GM12878 (cell line): ENCODE data around the gene IFIT2. TPM values are rescaled to one million over a fixed set of nuclear protein-coding genes. Genes with fewer than 3 reads are reported as not detected.

Source experiments
- FOS ChIP-seq: IDR thresholded peaks from 3 replicates; pipeline ENCODE4 v1.6.1; 2011; ENCODE audit warnings: borderline replicate concordance; ENCODE audit not compliant: insufficient read length; ENCODE audit errors: extremely low read depth
- JUNB ChIP-seq: IDR thresholded peaks from 2 replicates; pipeline ENCODE4 v1.6.1; 2016; ENCODE audit warnings: antibody characterized with exemption, mild to moderate bottlenecking
- NFXL1 ChIP-seq: fragments of 450-650 bp; IDR thresholded peaks from 2 replicates; pipeline ENCODE4 v1.6.1; 2017; ENCODE audit warnings: antibody characterized with exemption, mild to moderate bottlenecking, borderline replicate concordance
- NR2F1 ChIP-seq: fragments of 450-650 bp; conservative IDR thresholded peaks from 2 replicates; pipeline ENCODE4 v1.6.1; 2017; ENCODE audit warnings: mild to moderate bottlenecking
- POLR2AphosphoS2 ChIP-seq: IDR thresholded peaks from 2 replicates; pipeline ENCODE4 v1.6.1; 2011; ENCODE audit warnings: low read depth, mild to moderate bottlenecking, low read length, improper control_type of control experiment, moderate library complexity
- RFX5 ChIP-seq: IDR thresholded peaks from 2 replicates; pipeline ENCODE4 v1.6.1; 2011; ENCODE audit warnings: low read depth, low read length, improper control_type of control experiment
- SMAD1 ChIP-seq: fragments of 450-650 bp; IDR thresholded peaks from 2 replicates; pipeline ENCODE4 v1.6.1; 2018; ENCODE audit warnings: mild to moderate bottlenecking, low read depth; ENCODE audit not compliant: partially characterized antibody
- SMARCA5 ChIP-seq: fragments of 450-650 bp; IDR thresholded peaks from 2 replicates; pipeline ENCODE4 v1.6.1; 2017; ENCODE audit warnings: mild to moderate bottlenecking
- SP1 ChIP-seq: IDR thresholded peaks from one replicate; pipeline ENCODE4 v1.6.1; 2011; ENCODE audit warnings: low read depth, low read length
- TAF1 ChIP-seq: IDR thresholded peaks from 2 replicates; pipeline ENCODE4 v1.6.1; 2011; ENCODE audit warnings: mild to moderate bottlenecking, low read depth, low read length, borderline replicate concordance
- USF1 ChIP-seq: IDR thresholded peaks from 2 replicates; pipeline ENCODE4 v1.6.1; 2011; ENCODE audit warnings: borderline replicate concordance, low read depth, mild to moderate bottlenecking, moderate library complexity, mixed read lengths, low read length; ENCODE audit not compliant: insufficient read depth; ENCODE audit errors: extremely low read length
- YBX1 ChIP-seq: fragments of 450-650 bp; IDR thresholded peaks from 2 replicates; pipeline ENCODE4 v1.6.1; 2016; ENCODE audit warnings: antibody characterized with exemption
- ZNF24 ChIP-seq: fragments of 450-650 bp; IDR thresholded peaks from 2 replicates; pipeline ENCODE4 v1.6.1; 2017; ENCODE audit warnings: antibody characterized with exemption, mild to moderate bottlenecking
- ZNF384 ChIP-seq: IDR thresholded peaks from 2 replicates; pipeline ENCODE4 v1.6.1; 2012; ENCODE audit warnings: low read depth, mild to moderate bottlenecking, low read length, improper control_type of control experiment, borderline replicate concordance
- polyA plus RNA-seq, 11 experiments: library from polyadenylated mRNA; depleted of rRNA in 4 of 11; unstranded in 6 of 11; stranded (reverse) in 5 of 11; fragments of >200 nt; fragmentation: Nextera tagmentation in 4 of 11; fragmentation: Illumina TruSeq in 1 of 11; extraction: Ambion mirVana in 4 of 11; extraction: Trizol in 1 of 11; gene quantifications; 1 replicate in 1 of 11; 2 replicates in 10 of 11; pipeline versions ENCODE4 v1.2.1 to v1.2.3, GENCODE V29; 2011 to 2016; ENCODE audit warnings: inconsistent platforms in 2 of 11, missing spikeins in 2 of 11, low read depth in 1 of 11
- total RNA-seq, 4 experiments: library from RNA; depleted of rRNA in 3 of 4; stranded (reverse); fragments of >200 nt in 3 of 4; fragmentation: Illumina TruSeq in 1 of 4; extraction: Trizol in 1 of 4; gene quantifications; 2 replicates each; pipeline versions ENCODE4 v1.2.1 to v1.2.3, GENCODE V29; 2013 to 2021
- TF ChIP-seq, protein P1 (sequence below): fragments of 450-650 bp; IDR thresholded peaks from 2 replicates; pipeline ENCODE4 v1.6.1; 2018; ENCODE audit warnings: borderline replicate concordance, mild to moderate bottlenecking; ENCODE audit not compliant: partially characterized antibody
- TF ChIP-seq, protein P2 (sequence below): IDR thresholded peaks from 2 replicates; pipeline ENCODE4 v1.6.1; 2012; ENCODE audit warnings: low read length, inconsistent platforms
- TF ChIP-seq, protein P3 (sequence below): IDR thresholded peaks from 2 replicates; pipeline ENCODE4 v1.6.1; 2012; ENCODE audit warnings: low read depth, low read length, improper control_type of control experiment
- TF ChIP-seq, protein P4 (sequence below): fragments of 150-350 bp; IDR thresholded peaks from 2 replicates; pipeline ENCODE4 v1.6.1; 2016; ENCODE audit warnings: low read depth, low read length

Gene IFIT2
- total and polyA plus RNA-seq, 10 of the 15 experiments (the other 5 are each of a cell fraction or from before 2014, with no cell fraction given), result 5.2 to 14.8 (median 9.7) TPM

GRCh38 chr10:89327803-89328441 lies 26.1 kb downstream of the IFIT2 start, which contains the start of gene IFIT3 (continued):
- TF ChIP-seq, protein P1, sequence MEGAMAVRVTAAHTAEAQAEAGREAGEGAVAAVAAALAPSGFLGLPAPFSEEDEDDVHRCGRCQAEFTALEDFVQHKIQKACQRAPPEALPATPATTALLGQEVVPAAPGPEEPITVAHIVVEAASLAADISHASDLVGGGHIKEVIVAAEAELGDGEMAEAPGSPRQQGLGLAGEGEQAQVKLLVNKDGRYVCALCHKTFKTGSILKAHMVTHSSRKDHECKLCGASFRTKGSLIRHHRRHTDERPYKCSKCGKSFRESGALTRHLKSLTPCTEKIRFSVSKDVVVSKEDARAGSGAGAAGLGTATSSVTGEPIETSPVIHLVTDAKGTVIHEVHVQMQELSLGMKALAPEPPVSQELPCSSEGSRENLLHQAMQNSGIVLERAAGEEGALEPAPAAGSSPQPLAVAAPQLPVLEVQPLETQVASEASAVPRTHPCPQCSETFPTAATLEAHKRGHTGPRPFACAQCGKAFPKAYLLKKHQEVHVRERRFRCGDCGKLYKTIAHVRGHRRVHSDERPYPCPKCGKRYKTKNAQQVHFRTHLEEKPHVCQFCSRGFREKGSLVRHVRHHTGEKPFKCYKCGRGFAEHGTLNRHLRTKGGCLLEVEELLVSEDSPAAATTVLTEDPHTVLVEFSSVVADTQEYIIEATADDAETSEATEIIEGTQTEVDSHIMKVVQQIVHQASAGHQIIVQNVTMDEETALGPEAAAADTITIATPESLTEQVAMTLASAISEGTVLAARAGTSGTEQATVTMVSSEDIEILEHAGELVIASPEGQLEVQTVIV, result no peak
- no peak for TF ChIP-seq NFXL1
- no peak for TF ChIP-seq ZNF384
- TF ChIP-seq SMAD1, result no peak
- TF ChIP-seq USF1, result no peak
- no peak; the same call in 1 of the 2 replicates for TF ChIP-seq JUNB
- no peak for TF ChIP-seq RFX5
- no peak for TF ChIP-seq ZNF24
- TF ChIP-seq, protein P2, sequence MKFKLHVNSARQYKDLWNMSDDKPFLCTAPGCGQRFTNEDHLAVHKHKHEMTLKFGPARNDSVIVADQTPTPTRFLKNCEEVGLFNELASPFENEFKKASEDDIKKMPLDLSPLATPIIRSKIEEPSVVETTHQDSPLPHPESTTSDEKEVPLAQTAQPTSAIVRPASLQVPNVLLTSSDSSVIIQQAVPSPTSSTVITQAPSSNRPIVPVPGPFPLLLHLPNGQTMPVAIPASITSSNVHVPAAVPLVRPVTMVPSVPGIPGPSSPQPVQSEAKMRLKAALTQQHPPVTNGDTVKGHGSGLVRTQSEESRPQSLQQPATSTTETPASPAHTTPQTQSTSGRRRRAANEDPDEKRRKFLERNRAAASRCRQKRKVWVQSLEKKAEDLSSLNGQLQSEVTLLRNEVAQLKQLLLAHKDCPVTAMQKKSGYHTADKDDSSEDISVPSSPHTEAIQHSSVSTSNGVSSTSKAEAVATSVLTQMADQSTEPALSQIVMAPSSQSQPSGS, result no peak
- no peak for TF ChIP-seq FOS
- TF ChIP-seq POLR2AphosphoS2, result no peak
- TF ChIP-seq SP1, result no peak
- TF ChIP-seq YBX1, result no peak
- TF ChIP-seq SMARCA5, result no peak
- TF ChIP-seq NR2F1, result no peak
- TF ChIP-seq TAF1, result no peak
- TF ChIP-seq, protein P3, sequence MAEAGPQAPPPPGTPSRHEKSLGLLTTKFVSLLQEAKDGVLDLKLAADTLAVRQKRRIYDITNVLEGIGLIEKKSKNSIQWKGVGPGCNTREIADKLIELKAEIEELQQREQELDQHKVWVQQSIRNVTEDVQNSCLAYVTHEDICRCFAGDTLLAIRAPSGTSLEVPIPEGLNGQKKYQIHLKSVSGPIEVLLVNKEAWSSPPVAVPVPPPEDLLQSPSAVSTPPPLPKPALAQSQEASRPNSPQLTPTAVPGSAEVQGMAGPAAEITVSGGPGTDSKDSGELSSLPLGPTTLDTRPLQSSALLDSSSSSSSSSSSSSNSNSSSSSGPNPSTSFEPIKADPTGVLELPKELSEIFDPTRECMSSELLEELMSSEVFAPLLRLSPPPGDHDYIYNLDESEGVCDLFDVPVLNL, result no peak
- TF ChIP-seq, protein P4, sequence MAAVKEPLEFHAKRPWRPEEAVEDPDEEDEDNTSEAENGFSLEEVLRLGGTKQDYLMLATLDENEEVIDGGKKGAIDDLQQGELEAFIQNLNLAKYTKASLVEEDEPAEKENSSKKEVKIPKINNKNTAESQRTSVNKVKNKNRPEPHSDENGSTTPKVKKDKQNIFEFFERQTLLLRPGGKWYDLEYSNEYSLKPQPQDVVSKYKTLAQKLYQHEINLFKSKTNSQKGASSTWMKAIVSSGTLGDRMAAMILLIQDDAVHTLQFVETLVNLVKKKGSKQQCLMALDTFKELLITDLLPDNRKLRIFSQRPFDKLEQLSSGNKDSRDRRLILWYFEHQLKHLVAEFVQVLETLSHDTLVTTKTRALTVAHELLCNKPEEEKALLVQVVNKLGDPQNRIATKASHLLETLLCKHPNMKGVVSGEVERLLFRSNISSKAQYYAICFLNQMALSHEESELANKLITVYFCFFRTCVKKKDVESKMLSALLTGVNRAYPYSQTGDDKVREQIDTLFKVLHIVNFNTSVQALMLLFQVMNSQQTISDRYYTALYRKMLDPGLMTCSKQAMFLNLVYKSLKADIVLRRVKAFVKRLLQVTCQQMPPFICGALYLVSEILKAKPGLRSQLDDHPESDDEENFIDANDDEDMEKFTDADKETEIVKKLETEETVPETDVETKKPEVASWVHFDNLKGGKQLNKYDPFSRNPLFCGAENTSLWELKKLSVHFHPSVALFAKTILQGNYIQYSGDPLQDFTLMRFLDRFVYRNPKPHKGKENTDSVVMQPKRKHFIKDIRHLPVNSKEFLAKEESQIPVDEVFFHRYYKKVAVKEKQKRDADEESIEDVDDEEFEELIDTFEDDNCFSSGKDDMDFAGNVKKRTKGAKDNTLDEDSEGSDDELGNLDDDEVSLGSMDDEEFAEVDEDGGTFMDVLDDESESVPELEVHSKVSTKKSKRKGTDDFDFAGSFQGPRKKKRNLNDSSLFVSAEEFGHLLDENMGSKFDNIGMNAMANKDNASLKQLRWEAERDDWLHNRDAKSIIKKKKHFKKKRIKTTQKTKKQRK, result no peak
